ENCODE data around the gene ACMSD. TPM values are rescaled to one million over a fixed set of nuclear protein-coding genes. Genes with fewer than 3 reads are reported as not detected.

ACMSD gene
- total and polyA plus RNA-seq, 2 experiments from 2014 or later, result 6.7 to 8.6 TPM

GRCh38 chr2:134946073-134946472, 107.7 kb downstream of the ACMSD start:
- no peak overlapping the region for H3K4me3 ChIP-seq
- H3K9me3 ChIP-seq (ENCODE audit: low read depth), result no peaks in the 10 kb centered on the region
- H3K4me1 ChIP-seq (ENCODE audit: insufficient read depth), result no peaks in the 10 kb centered on the region
- no peak for DNase-seq (ENCODE audit: low spot score)
- no peaks in the 10 kb centered on the region for H3K36me3 ChIP-seq (replicated peaks; ENCODE audit: insufficient read depth, low read depth)
- no peak overlapping the region for H2AFZ ChIP-seq
- no peak for TF ChIP-seq EZH2 (IDR thresholded peaks at IDR 0.05; ENCODE audit: borderline replicate concordance)
- no peak for TF ChIP-seq EZH2phosphoT487 (IDR thresholded peaks at IDR 0.05; ENCODE audit: low read depth, severe bottlenecking, unreplicated experiment)
- TF ChIP-seq CTCF (IDR thresholded peaks at IDR 0.05; ENCODE audit: poor library complexity), result no peak
- no peaks in the 10 kb centered on the region for H3K27me3 ChIP-seq
- no peaks in the 10 kb centered on the region for H3K9me2 ChIP-seq (replicated peaks; ENCODE audit: insufficient read depth)
- no peak overlapping the region for H3K4me2 ChIP-seq
- H4K20me1 ChIP-seq (ENCODE audit: insufficient read depth, poor library complexity, severe bottlenecking), result peaks cover 3% of the 10 kb centered on the region
- peaks cover 23% of the 10 kb centered on the region for H3K79me2 ChIP-seq
- WGBS (ENCODE audit: low lambda C conversion rate, missing lambda C conversion rate), result 98% methylated on average over 6 of the region's 6 CpGs
- H3K27ac ChIP-seq, result no peak overlapping the region

DNA sequence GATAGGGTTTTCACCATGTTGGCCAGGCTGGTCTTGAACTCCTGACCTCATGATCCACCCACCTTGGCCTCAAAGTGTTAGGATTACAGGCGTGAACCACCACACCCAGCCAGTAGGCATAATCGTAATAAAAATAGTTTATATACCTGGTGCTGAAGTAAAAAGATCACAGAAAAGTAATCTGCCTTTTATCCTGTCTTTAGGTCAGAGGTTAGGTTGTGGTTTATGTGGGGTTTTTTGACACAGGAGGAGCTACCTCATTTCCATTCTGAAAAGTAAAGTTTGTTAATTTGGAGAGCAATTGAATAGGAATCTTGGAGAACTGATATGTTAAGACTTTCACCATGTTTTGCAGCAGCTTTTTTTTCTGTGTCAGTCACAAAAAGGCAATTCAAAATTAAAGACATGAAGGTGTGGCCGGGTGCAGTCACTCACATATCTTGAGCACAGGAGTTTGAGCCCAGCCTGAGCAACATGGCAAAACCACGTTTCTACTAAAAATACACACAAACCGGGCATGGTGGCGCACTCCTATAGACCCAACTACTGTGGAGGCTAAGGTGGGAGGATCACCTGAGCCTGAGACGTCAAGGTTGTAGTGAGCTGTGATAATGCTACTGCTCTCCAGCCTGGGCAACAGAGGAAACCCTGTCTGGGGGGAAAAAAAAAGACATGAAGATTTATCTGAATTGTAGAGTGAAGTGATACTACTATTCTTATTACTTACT, 111.7 kb downstream of the ACMSD start:
- Histone ChIP-seq H4K20me1 (ENCODE audit: insufficient read depth, poor library complexity, severe bottlenecking) (peaks cover 12% of the 10 kb centered on the region), H3K27ac (no peak overlapping the region), H3K36me3 (replicated peaks; ENCODE audit: insufficient read depth, low read depth) (no peaks in the 10 kb centered on the region), H3K9me2 (replicated peaks; ENCODE audit: insufficient read depth) (no peaks in the 10 kb centered on the region), H3K4me2 (no peak overlapping the region), H2AFZ (no peak overlapping the region), H3K27me3 (no peaks in the 10 kb centered on the region), H3K4me3 (no peak overlapping the region), H3K9me3 (ENCODE audit: low read depth) (no peaks in the 10 kb centered on the region), H3K4me1 (ENCODE audit: insufficient read depth) (no peaks in the 10 kb centered on the region), H3K79me2 (peaks cover 13% of the 10 kb centered on the region)
- WGBS (ENCODE audit: low lambda C conversion rate, missing lambda C conversion rate), result 92% methylated on average over 7 of the region's 7 CpGs
- no peak for DNase-seq (ENCODE audit: low spot score)
- TF ChIP-seq EZH2phosphoT487 (IDR thresholded peaks at IDR 0.05; ENCODE audit: low read depth, severe bottlenecking, unreplicated experiment), result no peak
- TF ChIP-seq CTCF (IDR thresholded peaks at IDR 0.05; ENCODE audit: poor library complexity), result no peak
- no peak for TF ChIP-seq EZH2 (IDR thresholded peaks at IDR 0.05; ENCODE audit: borderline replicate concordance)

DNA sequence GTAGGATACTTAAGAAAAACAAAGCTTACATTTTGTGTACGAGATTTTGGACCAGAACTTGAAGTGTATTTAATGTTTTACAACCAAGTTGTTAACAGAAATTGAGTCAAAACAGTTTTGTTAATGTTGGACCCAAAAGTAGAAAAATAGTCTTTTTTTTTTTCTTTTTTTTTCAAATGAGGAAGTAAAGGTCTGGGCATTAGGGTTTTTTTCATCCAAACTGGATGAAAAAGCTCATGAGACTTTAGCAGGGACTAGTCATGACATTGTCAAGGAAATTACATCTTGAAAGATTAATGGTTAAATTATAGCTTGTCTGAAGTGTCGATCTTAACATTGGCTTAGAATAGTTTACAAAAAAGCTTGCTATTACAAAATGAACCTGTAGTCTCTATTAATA, 112.5 kb downstream of the ACMSD start:
- 98% methylated on average over 2 of the region's 2 CpGs for WGBS (ENCODE audit: low lambda C conversion rate, missing lambda C conversion rate)
- H3K4me3 ChIP-seq, result no peak overlapping the region
- H3K27ac ChIP-seq, result no peak overlapping the region
- no peaks in the 10 kb centered on the region for H3K9me3 ChIP-seq (ENCODE audit: low read depth)
- TF ChIP-seq CTCF (IDR thresholded peaks at IDR 0.05; ENCODE audit: poor library complexity) (no peak), EZH2 (IDR thresholded peaks at IDR 0.05; ENCODE audit: borderline replicate concordance) (no peak), EZH2phosphoT487 (IDR thresholded peaks at IDR 0.05; ENCODE audit: low read depth, severe bottlenecking, unreplicated experiment) (no peak)
- DNase-seq (ENCODE audit: low spot score), result no peak
- peaks cover 12% of the 10 kb centered on the region for H4K20me1 ChIP-seq (ENCODE audit: insufficient read depth, poor library complexity, severe bottlenecking)
- no peaks in the 10 kb centered on the region for H3K9me2 ChIP-seq (replicated peaks; ENCODE audit: insufficient read depth)
- H3K27me3 ChIP-seq, result no peaks in the 10 kb centered on the region
- H2AFZ ChIP-seq, result no peak overlapping the region
- H3K36me3 ChIP-seq (replicated peaks; ENCODE audit: insufficient read depth, low read depth), result no peaks in the 10 kb centered on the region
- H3K4me2 ChIP-seq, result no peak overlapping the region
- H3K4me1 ChIP-seq (ENCODE audit: insufficient read depth), result no peaks in the 10 kb centered on the region
- peaks cover 13% of the 10 kb centered on the region for H3K79me2 ChIP-seq

Small RNA genes lying within 50 kb of the gene (microRNA-seq; reads per million reads assigned to microRNA genes)
- 4.0 reads per million for gene MIR5590

Small RNA genes lying within 50 kb of the gene (small RNA-seq; reads per million reads assigned to genes)
- not detected for gene AC110620.1
- not detected for gene MIR5590

Other genes starting within 250 kb of the ACMSD start
- 0.40 and 1.1 TPM in 2 replicates for gene TMEM163, start 119.6 kb upstream of the ACMSD start, total RNA-seq
- gene TMEM163, start 119.6 kb upstream of the ACMSD start, polyA plus RNA-seq, result 0.81 and 1.1 TPM in 2 replicates
- 27.7 and 41.7 TPM in 2 replicates for gene CCNT2, start 80.2 kb downstream of the ACMSD start, total RNA-seq
- gene CCNT2, start 80.2 kb downstream of the ACMSD start, polyA plus RNA-seq, result 13.1 and 14.9 TPM in 2 replicates
- 1.1 TPM in 1 of 2 replicates, not detected in the other for gene MAP3K19, start 208.8 kb downstream of the ACMSD start, total RNA-seq
- gene MAP3K19, start 208.8 kb downstream of the ACMSD start, polyA plus RNA-seq, result 0.50 TPM in 1 of 2 replicates, not detected in the other
- 61.1 and 62.5 TPM in 2 replicates for gene RAB3GAP1, start 213.7 kb downstream of the ACMSD start, total RNA-seq
- gene RAB3GAP1, start 213.7 kb downstream of the ACMSD start, polyA plus RNA-seq, result 12.2 and 17.7 TPM in 2 replicates